Left ventricle myocardium inferior (tissue), 1 donor: Measurements from ENCODE around the gene IDH3G. TPM values are rescaled to one million over a fixed set of nuclear protein-coding genes. Genes with fewer than 3 reads are reported as not detected.
"Not testable (repeated sequence)": the region's sequence is repeated elsewhere in the genome, so short reads cannot be mapped to it uniquely, and the experiment has no call there.

ENCODE experiments used
- DNase-seq: peaks from one replicate; pipeline ENCODE4 v3.0.0-alpha.2; 2020
- H3K27ac ChIP-seq: fragments of 200-600 bp; replicated peaks from 2 replicates; pipeline ENCODE4 v1.8.0; 2021
- H3K27me3 ChIP-seq: fragments of 200-600 bp; 2 replicates; pipeline ENCODE4 v1.8.0; 2021; ENCODE audit warnings: low read depth
- H3K36me3 ChIP-seq: fragments of 200-600 bp; 2 replicates; pipeline ENCODE4 v1.8.0; 2021
- H3K4me1 ChIP-seq: fragments of 200-600 bp; 2 replicates; pipeline ENCODE4 v1.8.0; 2021
- H3K4me3 ChIP-seq: fragments of 200-600 bp; 2 replicates; pipeline ENCODE4 v1.8.0; 2021; ENCODE audit warnings: mild to moderate bottlenecking, moderate library complexity
- H3K9me3 ChIP-seq: fragments of 200-600 bp; replicated peaks from 2 replicates; pipeline ENCODE4 v1.8.0; 2021
- intact Hi-C: fragments of 100-400 bp; cut with micrococcal nuclease; formaldehyde crosslinking; loops from one replicate; pipeline ENCODE4 v1.11.0; 2022
- total RNA-seq: library from RNA; stranded (reverse); fragmentation: NEBNext Ultra II Directional; extraction: Animal tissue kit (Norgen Biotek cat#: 25700); gene quantifications from one replicate; pipeline ENCODE4 v1.2.1, GENCODE V29; 2021
- TF ChIP-seq, protein P1 (sequence below): fragments of 200-600 bp; IDR thresholded peaks from 2 replicates; pipeline ENCODE4 v1.8.0; 2021; ENCODE audit warnings: antibody characterized with exemption, mild to moderate bottlenecking, borderline replicate concordance
- donor health status: DM: no; HTN: yes; CAD: no; lungs with severe emphysema.

Gene IDH3G
- total RNA-seq, 1 donor from 2014 or later = 72.5 TPM

DNA sequence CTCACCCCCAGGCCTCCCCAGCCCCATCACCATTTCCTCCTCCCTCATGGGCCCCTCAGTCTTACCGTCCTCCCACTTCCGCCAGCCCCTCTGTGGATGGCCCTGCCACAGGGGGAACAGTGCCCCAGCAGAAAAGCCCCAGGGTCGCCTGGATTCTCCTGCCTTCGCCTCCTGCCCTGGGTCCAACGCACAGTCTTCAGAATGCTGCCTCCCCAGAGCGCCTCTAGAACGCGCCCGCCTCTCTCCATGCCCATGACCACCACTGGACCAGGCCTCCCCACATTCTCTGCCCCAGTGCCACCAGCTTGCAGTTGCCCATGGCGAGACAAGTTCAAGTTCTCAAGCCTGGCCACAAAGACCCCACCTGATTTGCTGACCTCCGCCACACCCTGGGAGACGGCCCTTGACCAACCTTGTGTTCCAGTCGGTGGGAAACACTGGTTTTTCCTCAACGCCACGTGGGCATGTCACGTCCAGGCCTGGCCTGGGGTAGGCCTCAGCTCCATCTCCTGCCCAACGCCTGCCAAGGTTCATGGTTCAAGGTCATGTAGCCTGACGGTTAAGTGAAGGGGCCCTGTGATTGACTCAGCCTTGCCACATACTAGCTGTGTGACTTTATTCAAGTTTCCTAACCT lies 30.8 kb downstream of the IDH3G start:
- Histone ChIP-seq H3K36me3 (no peaks in the 10 kb centered on the region), H3K4me3 (no peak overlapping the region), H3K4me1 (peaks cover 22% of the 10 kb centered on the region), H3K27ac (no peak overlapping the region), H3K9me3 (no peaks in the 10 kb centered on the region), H3K27me3 (no peaks in the 10 kb centered on the region)
- no peak for DNase-seq
- intact Hi-C loops = loop anchor here (5.0 kb wide), 1 partner anchor 189 kb away; no protein-coding TSS in a partner anchor
- TF ChIP-seq, protein P1, sequence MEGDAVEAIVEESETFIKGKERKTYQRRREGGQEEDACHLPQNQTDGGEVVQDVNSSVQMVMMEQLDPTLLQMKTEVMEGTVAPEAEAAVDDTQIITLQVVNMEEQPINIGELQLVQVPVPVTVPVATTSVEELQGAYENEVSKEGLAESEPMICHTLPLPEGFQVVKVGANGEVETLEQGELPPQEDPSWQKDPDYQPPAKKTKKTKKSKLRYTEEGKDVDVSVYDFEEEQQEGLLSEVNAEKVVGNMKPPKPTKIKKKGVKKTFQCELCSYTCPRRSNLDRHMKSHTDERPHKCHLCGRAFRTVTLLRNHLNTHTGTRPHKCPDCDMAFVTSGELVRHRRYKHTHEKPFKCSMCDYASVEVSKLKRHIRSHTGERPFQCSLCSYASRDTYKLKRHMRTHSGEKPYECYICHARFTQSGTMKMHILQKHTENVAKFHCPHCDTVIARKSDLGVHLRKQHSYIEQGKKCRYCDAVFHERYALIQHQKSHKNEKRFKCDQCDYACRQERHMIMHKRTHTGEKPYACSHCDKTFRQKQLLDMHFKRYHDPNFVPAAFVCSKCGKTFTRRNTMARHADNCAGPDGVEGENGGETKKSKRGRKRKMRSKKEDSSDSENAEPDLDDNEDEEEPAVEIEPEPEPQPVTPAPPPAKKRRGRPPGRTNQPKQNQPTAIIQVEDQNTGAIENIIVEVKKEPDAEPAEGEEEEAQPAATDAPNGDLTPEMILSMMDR = no peak

- no peak overlapping the region for H3K4me3 ChIP-seq
- H3K9me3 ChIP-seq = no peaks in the 10 kb centered on the region
- intact Hi-C loops = loop anchor here (5.0 kb wide), 1 partner anchor 190 kb away; no protein-coding TSS in a partner anchor
- H3K27ac ChIP-seq = no peak overlapping the region
- TF ChIP-seq, protein P1 = no peak
- H3K36me3 ChIP-seq = no peaks in the 10 kb centered on the region
- peaks cover 22% of the 10 kb centered on the region for H3K4me1 ChIP-seq
- H3K27me3 ChIP-seq = no peaks in the 10 kb centered on the region
- DNase-seq = no peak
Measured at GRCh38 chrX:153762626-153763173, 31.5 kb downstream of the IDH3G start.

- TF ChIP-seq, protein P1 = no peak
- Histone ChIP-seq H3K36me3 (no peaks in the 10 kb centered on the region), H3K9me3 (no peaks in the 10 kb centered on the region), H3K4me3 (no peak overlapping the region), H3K27ac (no peak overlapping the region), H3K4me1 (peaks cover 22% of the 10 kb centered on the region), H3K27me3 (no peaks in the 10 kb centered on the region)
- intact Hi-C loops = loop anchor here (5.0 kb wide), 1 partner anchor 190 kb away; no protein-coding TSS in a partner anchor
- no peak for DNase-seq
Measured at GRCh38 chrX:153761863-153762262, 32.3 kb downstream of the IDH3G start.

DNA sequence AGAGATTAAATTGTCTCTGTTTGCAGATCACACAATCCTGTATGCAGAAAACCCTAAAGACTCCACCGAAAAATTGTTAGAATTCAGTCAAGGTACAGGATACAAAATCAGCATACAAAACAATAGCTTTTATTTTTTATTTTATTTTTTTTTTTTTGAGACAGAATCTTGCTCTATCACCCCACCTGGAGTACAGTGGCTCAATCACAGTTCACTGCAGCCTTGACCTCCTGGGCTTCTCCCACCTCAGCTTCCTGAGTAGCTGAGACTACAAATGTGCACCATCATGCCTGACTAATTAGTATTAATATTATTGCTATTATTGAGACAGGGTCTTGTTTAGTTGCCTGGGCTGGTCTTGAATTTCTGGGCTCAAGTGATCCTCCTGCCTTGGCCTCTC lies 39.0 kb downstream of the IDH3G start:
- TF ChIP-seq, protein P1 = no peak
- intact Hi-C loops = no loop called here
- no peak for DNase-seq
- Histone ChIP-seq H3K27ac (no peak overlapping the region), H3K36me3 (no peaks in the 10 kb centered on the region), H3K4me3 (no peak overlapping the region), H3K27me3 (no peaks in the 10 kb centered on the region), H3K9me3 (no peaks in the 10 kb centered on the region), H3K4me1 (no peaks in the 10 kb centered on the region)

DNA sequence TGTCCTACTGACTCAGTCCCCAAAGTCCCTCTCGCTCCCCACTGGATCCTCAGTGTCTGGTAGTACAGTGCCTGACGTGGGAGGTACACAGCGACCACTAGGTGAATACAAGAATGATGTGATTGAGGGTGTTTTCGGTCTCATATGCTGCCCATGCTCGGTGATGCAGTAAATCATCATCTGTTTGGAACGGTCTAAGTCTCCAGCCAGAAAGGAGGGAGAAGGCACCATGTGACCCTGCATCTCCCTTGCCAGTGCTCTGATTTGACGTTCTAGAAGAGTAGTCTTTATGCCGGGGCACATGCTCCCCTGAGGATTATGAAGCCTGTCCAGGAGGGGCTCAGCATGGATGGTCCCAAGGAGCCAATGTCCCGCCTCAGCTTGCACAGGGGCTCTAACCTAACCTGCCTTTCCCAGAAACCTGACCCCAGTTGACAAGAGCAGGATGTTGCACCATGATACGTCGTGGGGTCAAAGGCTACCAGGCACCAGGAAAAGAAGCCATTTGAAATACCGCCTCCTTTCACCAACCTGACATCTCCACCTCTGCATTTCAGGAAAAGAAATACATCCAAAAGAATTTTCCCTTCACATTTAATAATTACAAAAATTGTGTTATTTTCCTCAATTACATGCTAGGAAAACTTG lies 43.9 kb downstream of the IDH3G start:
- H3K27ac ChIP-seq = no peak overlapping the region
- TF ChIP-seq, protein P1 = no peak

DNA sequence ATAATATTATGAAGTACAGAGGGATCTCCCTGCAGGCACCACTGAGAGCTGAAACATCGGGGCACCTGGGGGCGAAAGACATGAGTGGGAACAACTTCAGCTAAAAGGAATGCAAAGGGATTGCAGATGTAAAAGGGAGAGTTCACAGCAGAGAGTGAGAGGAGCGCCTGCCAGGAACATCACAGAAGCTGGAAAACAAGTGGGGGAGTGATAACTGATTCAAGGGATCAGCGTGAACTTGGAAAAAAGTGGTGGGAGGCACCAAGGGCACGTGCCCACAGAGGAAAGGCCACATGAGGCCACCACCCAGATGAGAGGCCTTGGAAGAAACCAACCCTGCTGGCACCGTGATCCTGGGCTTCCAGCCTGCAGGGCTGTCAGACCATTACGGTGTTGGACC lies 45.2 kb downstream of the IDH3G start:
- H3K36me3 ChIP-seq, H3K27me3 ChIP-seq, intact Hi-C loops, H3K9me3 ChIP-seq, H3K27ac ChIP-seq, DNase-seq, H3K4me3 ChIP-seq: not testable (repeated sequence)
- H3K4me1 ChIP-seq = peaks cover 13% of the 10 kb centered on the region

More for the DNA sequence above, 43.9 kb downstream of the IDH3G start:
- no peaks in the 10 kb centered on the region for H3K27me3 ChIP-seq
- no peaks in the 10 kb centered on the region for H3K36me3 ChIP-seq
- DNase-seq = no peak
- peaks cover under 1% of the 10 kb centered on the region for H3K4me1 ChIP-seq
- no peaks in the 10 kb centered on the region for H3K9me3 ChIP-seq
- intact Hi-C loops = no loop called here
- H3K4me3 ChIP-seq = no peak overlapping the region

GRCh38 chrX:153746991-153747390 lies 47.2 kb downstream of the IDH3G start:
- H3K27ac ChIP-seq, intact Hi-C loops, H3K27me3 ChIP-seq, H3K4me3 ChIP-seq, DNase-seq, H3K9me3 ChIP-seq, H3K36me3 ChIP-seq: not testable (repeated sequence)
- H3K4me1 ChIP-seq = peaks cover 17% of the 10 kb centered on the region
